CD4-positive, alpha-beta T cell treated with Interleukin-4 for 1 hour (primary cell): ENCODE measurements around the gene GSTA4.
"Not testable (repeated sequence)": the region's sequence is repeated elsewhere in the genome, so short reads cannot be mapped to it uniquely, and the experiment has no call there.

Source experiments
- DNase-seq, 2 donors: peaks; one replicate each; pipeline ENCODE4 v3.0.0-alpha.2; 2020 to 2022

GSTA4 gene

DNA sequence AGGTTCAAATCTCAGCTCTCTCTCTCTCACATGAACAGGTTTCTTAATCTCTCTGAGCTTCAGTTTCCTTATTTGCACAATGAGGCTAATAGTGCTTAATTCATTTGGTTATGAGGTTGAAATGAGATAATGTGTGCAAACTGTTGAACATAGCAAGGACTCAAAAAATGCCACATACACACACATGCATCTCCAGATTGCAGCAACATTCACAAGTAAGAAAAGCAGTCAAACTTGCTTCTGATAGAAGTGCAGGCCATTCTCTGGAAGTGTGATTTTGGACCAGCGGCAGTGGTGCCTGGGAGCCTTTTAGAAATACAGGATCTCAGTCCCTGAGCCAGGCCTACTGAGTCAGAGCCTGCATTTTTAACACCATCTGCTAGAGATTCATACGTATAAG, 25.7 kb downstream of the GSTA4 start:
- DNase-seq, result no peak

DNA sequence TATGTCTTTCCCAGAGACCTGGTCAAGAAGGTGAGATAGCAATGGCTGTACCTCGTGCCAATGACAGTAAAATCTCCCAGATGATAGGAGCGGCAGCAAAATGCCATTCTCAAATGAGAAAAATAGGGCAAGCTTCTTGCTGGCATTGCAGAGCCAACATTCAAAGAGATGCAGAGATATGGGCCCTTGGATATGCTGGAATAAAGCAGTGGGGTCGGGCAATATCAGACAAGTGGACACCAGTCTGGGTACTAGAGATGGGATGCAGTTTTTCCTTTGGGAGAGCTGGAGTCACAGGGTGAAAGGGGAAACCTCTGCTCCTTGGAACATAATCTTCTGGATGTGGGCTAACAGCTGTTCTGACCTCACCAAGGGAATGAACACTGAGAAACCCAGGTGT, 29.0 kb downstream of the GSTA4 start:
- DNase-seq, result no peak

DNA sequence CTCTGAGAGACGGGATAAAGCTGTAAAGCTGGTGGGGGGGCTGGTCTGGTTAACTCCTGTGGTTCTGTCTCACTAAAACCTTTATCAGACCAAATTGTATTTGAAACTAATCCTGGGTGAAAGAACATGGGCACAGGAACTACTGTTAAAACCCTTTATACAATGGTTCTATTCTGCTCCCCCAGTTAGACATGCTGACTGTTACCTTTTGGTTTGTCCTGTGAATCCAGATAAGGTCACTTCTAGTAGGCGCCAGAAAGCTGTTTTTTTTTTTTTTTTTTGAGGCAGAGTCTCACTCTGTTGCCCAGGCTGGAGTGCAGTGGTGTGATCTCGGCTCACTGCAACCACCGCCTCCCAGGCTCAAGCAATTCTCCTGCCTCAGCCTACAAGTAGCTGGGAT, 29.7 kb downstream of the GSTA4 start:
- DNase-seq, result no peak

DNA sequence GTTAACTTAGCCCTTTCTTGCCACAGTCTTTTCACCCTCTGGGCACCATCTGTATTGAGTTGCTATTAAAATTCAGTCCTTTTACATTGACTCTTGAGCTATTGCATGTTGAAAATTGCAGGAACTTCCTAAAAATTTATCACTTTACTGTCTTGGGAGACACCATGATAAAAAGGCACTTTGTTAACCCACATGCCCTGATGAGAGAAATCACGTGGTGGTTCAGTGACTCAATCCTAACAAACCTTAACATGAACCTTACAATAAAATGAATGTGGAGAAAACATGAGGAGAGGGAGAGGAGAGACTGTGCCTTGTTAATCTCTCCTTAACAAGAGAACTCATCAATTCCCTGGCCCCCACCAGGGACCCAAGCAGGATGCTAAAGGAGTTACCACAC, 30.8 kb downstream of the GSTA4 start:
- no peak for DNase-seq

DNA sequence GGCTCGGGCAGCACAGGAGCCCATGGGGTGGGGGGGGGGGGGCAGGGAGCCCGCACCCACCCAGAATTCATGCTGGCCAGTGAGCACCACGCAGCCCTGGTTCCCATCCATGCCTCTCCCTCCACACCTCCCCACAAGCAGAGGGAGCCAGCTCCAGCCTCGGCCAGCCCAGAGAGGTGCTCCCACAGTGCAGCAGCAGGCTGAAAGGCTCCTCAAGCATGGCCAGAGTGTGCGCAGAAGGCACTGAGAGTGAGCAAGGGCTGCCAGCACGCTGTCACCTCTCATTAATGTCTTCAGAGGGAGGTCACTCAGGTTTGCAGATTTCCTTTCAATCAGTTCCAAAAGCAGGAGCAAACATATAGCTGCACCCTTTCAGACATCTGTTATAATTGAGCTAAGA, 32.4 kb downstream of the GSTA4 start:
- DNase-seq, result no peak

DNA sequence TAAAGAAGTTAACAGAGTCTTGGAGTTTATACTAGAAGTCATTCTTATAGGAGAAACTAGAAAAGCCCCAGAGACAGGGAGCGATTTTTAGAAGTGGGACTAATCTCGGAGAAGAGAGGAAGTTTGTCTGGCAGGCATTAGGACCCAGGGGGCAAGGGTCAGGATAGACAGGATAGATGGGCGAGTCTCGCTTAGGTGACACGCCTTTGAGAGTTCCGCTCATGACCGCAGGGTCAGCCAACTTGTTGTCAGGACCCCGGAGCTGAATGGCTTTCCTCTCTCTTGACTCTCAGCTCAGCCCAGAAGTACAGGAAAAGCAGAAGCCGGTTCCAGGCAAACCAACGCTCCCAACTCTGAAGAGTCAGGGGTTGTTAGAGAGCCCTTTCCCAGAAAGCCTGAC, 34.1 kb downstream of the GSTA4 start:
- not testable (repeated sequence) for DNase-seq

DNA sequence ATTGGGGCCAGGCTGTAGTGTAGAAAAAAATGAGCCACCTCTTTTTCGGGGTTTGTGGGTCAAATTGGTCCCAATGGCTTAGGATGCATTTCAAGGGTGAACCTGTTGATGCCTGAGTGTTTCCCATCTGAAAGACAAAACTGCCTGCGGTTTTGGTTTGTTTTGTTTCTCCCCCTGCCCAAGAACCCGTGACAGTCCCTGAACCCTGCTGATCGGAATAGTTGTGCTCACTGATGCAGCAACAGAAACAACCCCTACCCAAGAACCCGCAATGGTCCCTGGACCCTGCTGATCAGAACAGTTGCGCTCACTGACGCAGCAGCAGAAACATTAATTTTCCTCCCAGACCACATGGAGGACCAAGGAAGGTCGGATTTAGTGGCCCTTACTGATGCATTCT, 34.9 kb downstream of the GSTA4 start:
- not testable (repeated sequence) for DNase-seq

DNA sequence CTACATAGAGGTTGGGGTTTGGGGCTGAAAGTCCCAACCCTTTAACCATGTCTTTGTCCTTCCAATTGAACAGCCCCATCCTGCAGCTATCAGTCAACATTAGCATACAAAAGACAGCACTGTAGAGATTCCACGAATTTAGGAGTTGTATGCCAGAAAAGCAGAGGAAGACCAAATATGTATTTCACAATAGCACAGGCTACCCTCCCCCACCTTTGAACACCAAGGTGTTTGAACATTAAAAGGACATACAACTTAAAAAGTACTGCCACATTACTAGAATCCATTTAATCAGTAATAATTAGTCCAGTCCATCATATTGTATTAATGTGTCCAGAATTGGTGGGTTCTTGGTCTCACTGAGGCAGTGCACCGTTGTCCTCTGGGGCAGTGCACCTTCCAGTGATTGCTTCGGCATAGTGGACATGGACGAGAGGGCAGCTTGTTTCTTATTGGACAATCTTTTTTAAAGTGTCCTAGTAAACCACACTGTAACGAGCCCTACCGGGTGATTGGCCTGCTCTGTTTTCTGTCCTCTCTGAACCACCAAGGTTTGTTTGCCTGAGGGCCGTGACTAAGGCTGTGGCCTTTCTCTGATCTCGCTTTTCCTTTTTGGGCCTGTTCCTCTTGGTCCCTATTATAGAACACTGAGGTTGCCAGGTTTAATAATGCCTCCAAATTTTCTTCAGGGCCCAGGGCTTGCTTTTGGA, 36.4 kb downstream of the GSTA4 start:
- DNase-seq, result no peak

DNA sequence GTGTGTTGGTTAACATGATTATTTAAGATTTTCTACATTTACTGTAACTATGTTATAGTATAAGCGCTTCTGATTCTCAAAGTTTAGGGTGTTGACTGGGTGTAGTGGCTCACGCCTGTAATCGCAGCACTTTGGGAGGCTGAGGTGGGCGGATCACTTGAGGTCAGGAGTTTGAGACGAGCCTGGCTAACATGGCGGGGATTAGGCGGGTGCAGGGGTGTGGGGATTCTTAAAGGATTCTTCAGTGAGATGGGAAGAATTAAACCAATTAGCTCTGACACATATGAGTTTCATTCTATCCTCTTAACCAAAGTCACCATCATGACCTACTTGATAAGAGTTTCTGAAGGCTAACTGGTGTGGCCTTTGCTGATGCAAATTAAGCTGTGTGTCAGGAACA, 39.2 kb downstream of the GSTA4 start:
- no peak for DNase-seq

DNA sequence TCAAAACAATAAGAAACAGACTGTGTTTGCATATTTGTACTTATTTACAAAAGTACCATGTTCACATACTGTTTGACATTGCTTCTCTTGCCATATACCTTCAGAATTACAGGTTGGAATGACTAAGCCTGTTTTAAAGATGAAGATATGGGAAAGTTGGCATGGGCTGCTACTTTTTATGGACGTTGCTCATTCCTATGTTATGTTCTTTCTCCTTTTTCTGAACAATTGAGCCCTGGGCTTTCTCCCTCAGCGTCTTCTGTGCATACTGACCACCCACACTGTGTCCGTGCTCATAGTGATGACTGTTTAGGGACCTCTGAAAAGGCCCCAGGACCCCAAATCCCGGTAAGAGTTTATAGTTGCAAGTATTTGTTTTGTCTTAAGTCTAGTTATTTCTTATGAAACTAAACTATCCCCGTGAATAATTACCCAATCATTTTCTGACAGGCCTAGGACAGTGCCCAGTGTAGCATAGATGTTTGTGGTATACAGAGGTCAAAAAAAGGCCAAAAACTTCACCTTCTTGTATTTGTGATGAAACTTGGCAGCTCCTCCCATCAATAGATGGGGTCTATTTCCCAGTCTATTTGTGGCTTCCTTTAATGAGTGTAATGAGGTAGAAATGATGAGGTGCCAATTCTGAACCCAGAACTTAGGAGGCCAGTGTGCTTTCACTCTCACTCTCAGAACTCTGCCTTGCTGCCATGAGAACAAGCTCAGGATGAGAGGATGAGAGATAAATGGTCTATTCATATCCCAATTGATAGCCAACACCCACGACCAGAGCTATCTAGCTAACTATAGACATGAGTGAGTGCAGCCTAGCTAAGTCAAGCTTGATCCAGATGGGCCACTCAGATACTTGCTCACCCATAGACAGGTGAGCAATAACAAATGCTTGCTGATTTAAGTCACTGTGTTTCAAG, 40.9 kb downstream of the GSTA4 start:
- DNase-seq, result no peak

DNA sequence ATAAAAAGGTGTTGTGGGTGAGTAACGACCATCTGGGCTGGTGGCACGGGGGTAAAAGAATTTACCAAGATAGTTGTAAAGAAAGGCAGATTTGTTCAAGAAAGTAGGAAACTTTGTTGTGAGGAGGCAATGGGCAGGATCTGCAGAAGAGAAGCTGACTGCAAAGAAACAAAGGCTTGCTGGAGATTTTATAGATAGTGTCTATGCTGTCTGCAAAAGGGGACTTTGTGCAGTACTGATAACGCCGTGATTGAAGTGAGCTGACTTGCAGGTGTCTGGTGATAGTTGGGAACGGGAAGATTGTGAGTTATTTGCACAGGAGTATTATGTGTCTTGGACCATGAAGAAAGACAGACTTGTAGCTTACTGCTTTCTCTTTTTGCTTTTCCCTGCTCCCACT, 48.8 kb downstream of the GSTA4 start:
- no peak for DNase-seq

DNA sequence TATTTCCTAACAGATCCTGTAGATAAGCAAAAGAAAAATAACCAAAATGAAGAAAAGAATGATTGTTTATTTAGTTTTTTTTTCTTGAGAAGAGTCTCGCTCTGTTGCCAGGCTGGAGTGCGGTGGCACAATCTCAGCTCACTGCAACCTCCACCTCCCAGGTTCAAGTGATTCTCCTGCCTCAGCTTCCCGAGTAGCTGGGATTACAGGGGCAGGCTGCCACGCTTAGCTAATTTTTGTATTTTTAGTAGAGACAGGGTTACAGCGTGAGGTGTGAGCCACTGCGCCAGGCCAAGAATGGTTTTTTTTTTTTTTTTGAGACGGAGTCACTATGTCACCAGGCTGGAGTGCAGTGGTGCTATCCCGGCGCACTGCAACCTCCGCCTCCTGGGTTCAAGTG, 52.3 kb downstream of the GSTA4 start:
- not testable (repeated sequence) for DNase-seq

DNA sequence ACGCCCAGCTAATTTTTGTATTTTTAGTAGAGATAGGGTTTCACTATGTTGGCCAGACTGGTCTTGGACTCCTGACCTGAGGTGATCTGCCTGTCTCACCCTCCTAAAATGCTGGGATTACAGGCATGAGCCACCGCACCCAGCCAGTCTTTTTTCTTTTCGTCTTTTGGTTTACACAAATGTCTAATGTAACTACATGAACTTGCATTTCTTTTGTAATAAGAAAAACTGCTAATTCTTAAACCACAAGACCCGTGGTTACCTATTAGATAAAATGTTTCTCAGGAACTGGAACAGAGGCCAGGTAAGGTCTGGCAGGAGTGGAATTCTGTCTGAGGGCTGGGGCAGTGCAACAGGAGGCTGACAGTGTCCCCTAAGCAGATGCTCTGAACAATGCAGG, 52.9 kb downstream of the GSTA4 start:
- DNase-seq, result no peak

DNA sequence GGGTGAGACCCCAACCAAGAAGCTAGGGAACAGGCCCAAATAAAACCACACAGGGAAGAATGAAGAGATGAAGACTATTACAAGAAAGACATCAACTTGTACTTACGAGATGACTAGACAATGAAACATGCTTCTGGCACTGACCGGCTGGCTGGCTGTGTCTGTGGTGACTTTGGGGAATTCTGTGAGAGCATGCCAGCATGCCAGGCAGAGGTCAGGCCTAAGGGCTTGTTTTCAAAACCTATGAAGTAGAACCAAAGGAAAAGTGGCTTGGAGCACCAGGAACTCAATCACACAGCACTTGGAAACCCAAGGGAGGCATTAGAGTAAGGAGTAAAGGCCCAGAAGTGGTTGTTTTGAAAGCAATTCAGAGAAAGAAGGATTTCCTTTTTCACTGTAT, 57.2 kb downstream of the GSTA4 start:
- DNase-seq, result no peak

DNA sequence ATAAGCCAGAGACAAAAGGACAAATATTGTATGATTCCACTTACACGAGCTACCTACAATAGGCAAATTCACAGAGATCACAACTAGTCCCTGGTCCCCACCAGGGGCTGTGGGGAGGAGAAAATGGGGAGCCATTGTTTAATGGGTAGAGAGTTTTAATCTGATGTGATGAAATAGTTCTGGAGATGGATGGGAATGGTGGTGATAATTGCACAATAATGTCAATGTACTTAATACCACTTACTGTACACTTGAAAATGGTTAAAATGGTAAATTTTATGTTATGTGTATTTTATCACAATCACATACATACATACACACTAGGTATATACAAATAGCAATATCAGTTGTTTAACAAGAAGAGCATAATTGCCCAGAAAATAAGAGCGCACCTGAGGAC, 61.3 kb downstream of the GSTA4 start:
- DNase-seq, result no peak

DNA sequence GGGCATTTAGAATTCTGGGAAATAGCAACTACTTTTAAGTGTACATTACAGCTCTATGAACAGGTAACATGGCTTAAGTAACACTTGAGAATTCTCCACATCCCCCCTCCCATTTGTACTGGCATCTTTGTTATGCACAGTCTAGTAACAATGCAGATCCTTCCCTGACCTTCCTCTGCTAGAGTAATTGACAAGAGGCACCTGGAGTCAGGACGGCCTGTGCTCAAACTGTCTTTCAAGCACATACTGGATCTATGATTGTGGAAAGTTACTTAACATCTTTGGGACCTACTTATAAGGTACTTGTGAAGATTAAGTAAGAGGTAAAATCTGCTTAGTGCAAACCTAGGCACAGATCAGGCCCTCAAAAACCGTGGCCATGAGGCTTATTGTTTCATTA, 63.7 kb downstream of the GSTA4 start:
- DNase-seq, result no peak

DNA sequence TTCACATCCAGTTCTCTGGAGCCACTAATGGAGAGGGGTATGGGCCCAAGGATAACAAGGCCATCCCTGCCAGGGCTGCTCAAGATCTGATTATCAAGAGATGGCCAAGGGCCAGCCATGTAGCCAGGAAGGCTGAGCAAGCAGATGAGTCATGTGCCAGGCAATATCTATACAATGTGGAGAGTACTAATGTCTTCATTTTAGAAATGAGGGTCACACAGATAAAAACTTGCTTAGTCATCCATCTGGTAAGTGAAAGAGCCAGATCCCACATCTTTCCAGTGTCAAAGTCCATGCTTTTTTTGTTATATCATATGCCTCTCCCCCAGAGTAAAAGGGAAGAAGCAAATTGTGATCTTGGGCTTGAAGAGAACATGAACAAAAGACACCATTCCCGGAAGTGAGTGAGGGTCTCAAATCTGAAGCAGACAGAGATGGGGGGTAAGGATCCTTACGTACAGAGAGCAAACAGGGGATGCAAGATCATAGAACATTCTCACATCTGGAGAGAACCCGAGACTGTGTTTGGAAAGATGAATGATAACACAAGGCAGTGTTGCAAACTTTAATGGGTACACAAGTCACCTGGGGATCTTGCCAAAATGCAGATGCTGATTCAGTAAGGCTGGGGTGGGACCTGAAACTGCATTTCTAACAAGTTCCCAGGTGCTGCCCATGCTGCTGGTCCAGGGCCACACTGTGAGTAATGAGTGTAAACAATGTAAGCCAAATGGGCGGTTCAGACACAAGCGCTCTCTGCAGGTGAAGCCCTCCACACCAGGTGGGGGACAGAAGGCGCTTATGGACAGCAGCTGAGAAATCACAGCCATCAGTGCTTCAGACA, 65.5 kb downstream of the GSTA4 start:
- DNase-seq, result no peak
